NOMO-1 treated with DMSO at 0.1 percent for 48 hours (cell line): ENCODE measurements around the gene MC1R.

Source experiments
- DNase-seq: peaks from one replicate; lab custom pipeline; 2025; ENCODE audit not compliant: unreplicated experiment; lab: John Stamatoyannopoulos, UW

MC1R gene

GRCh38 chr16:89895482-89896250, 23.0 kb upstream of the MC1R start:
- DNase-seq, result no peak

- DNase-seq, result no peak
These were observed 21.5 kb upstream of the MC1R start for GRCh38 chr16:89897204-89897603.

GRCh38 chr16:89898201-89898967, 20.3 kb upstream of the MC1R start:
- no peak for DNase-seq

- no peak for DNase-seq
These were observed 18.7 kb upstream of the MC1R start for GRCh38 chr16:89899879-89900481.

- DNase-seq, result no peak
These were observed 17.8 kb upstream of the MC1R start for GRCh38 chr16:89900885-89901284.

GRCh38 chr16:89902980-89903379, 15.7 kb upstream of the MC1R start:
- DNase-seq, result no peak

GRCh38 chr16:89903908-89904515, 14.7 kb upstream of the MC1R start:
- DNase-seq, result no peak

GRCh38 chr16:89904606-89905510, 13.8 kb upstream of the MC1R start:
- DNase-seq, result no peak

GRCh38 chr16:89905511-89906139, 13.0 kb upstream of the MC1R start:
- DNase-seq, result no peak

- no peak for DNase-seq
These were observed 12.3 kb upstream of the MC1R start for GRCh38 chr16:89906140-89907025.

- DNase-seq, result no peak
These were observed 11.4 kb upstream of the MC1R start for GRCh38 chr16:89907055-89907814.

- no peak for DNase-seq
These were observed 10.4 kb upstream of the MC1R start for GRCh38 chr16:89908236-89908635.

- peak; percentile 44 for DNase-seq
These were observed 8.6 kb upstream of the MC1R start for GRCh38 chr16:89909777-89910716.

- DNase-seq, result no peak
These were observed 7.8 kb upstream of the MC1R start for GRCh38 chr16:89910717-89911354.

- no peak for DNase-seq
These were observed 7.3 kb upstream of the MC1R start for GRCh38 chr16:89911375-89911774.

GRCh38 chr16:89912143-89912542, 6.5 kb upstream of the MC1R start:
- DNase-seq, result no peak

- DNase-seq, result no peak
These were observed 6.0 kb upstream of the MC1R start for GRCh38 chr16:89912627-89913026.
